Parathyroid adenoma (tissue), 2 donors: ENCODE data around the gene UHRF2.

Experiments used
- H2AFZ ChIP-seq: fragments of 300-600 bp; sonication (generic); one replicate; pipeline ENCODE4 v1.7.0; 2017; ENCODE audit warnings: antibody characterized with exemption, mild to moderate bottlenecking
- H3K27ac ChIP-seq: fragments of 300-600 bp; sonication (generic); one replicate; pipeline ENCODE4 v1.7.0; 2017
- H3K27me3 ChIP-seq: fragments of 300-600 bp; sonication (generic); one replicate; pipeline ENCODE4 v1.7.0; 2017; ENCODE audit warnings: low read length; ENCODE audit not compliant: control insufficient read depth, insufficient read depth
- H3K36me3 ChIP-seq: fragments of 300-600 bp; sonication (generic); one replicate; pipeline ENCODE4 v1.7.0; 2017; ENCODE audit warnings: low read length; ENCODE audit not compliant: control insufficient read depth, insufficient read depth
- H3K4me1 ChIP-seq: fragments of 300-600 bp; sonication (generic); one replicate; pipeline ENCODE4 v1.7.0; 2017; ENCODE audit warnings: control low read depth
- H3K4me2 ChIP-seq: fragments of 300-600 bp; sonication (generic); one replicate; pipeline ENCODE4 v1.7.0; 2017; ENCODE audit warnings: low read length
- H3K4me3 ChIP-seq: fragments of 300-600 bp; sonication (generic); one replicate; pipeline ENCODE4 v1.7.0; 2017; ENCODE audit warnings: low read depth, low read length
- H3K79me2 ChIP-seq: fragments of 300-600 bp; sonication (generic); one replicate; pipeline ENCODE4 v1.7.0; 2017; ENCODE audit warnings: control low read depth
- H3K9ac ChIP-seq: fragments of 300-600 bp; sonication (generic); one replicate; pipeline ENCODE4 v1.7.0; 2017; ENCODE audit warnings: mild to moderate bottlenecking
- H3K9me3 ChIP-seq: fragments of 300-600 bp; sonication (generic); one replicate; pipeline ENCODE4 v1.7.0; 2017; ENCODE audit warnings: low read length; ENCODE audit not compliant: control insufficient read depth
- TF ChIP-seq, protein P1 (sequence below): fragments of 300-600 bp; sonication (generic); IDR thresholded peaks from one replicate; pipeline ENCODE4 v1.7.0; 2017; ENCODE audit warnings: antibody characterized with exemption, mild to moderate bottlenecking
- donor health status: primary hyperparathyroidism.

Gene UHRF2

DNA sequence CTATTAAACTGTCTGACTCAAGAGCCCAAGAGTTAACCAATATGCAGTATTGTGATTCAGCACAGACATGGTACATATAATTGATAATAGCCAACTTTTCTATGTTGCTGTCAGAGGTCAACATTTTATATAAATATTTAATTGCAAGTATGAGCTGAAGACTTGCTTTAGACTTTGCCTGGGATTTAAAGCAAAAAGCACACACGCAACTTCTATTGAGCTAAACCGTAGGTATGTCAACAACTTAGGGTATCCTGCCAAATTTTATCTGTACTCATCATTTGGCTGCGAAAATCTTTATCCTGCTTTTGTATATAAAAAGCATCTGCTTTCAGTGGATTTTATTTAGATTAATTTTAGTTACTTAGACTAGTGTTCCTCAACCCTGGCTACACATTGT, 27.4 kb downstream of the UHRF2 start:
- H3K9me3 ChIP-seq, result no peaks in the 10 kb centered on the region
- H3K4me3 ChIP-seq, result no peak overlapping the region
- no peak overlapping the region for H3K9ac ChIP-seq
- TF ChIP-seq, protein P1, sequence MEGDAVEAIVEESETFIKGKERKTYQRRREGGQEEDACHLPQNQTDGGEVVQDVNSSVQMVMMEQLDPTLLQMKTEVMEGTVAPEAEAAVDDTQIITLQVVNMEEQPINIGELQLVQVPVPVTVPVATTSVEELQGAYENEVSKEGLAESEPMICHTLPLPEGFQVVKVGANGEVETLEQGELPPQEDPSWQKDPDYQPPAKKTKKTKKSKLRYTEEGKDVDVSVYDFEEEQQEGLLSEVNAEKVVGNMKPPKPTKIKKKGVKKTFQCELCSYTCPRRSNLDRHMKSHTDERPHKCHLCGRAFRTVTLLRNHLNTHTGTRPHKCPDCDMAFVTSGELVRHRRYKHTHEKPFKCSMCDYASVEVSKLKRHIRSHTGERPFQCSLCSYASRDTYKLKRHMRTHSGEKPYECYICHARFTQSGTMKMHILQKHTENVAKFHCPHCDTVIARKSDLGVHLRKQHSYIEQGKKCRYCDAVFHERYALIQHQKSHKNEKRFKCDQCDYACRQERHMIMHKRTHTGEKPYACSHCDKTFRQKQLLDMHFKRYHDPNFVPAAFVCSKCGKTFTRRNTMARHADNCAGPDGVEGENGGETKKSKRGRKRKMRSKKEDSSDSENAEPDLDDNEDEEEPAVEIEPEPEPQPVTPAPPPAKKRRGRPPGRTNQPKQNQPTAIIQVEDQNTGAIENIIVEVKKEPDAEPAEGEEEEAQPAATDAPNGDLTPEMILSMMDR, result no peak
- H3K27me3 ChIP-seq, result no peaks in the 10 kb centered on the region
- H3K4me2 ChIP-seq, result no peak overlapping the region
- H3K4me1 ChIP-seq, result no peaks in the 10 kb centered on the region
- H3K27ac ChIP-seq, result no peak overlapping the region
- no peaks in the 10 kb centered on the region for H3K36me3 ChIP-seq
- peaks cover 27% of the 10 kb centered on the region for H3K79me2 ChIP-seq
- no peak overlapping the region for H2AFZ ChIP-seq

GRCh38 chr9:6441269-6441668, 28.3 kb downstream of the UHRF2 start:
- TF ChIP-seq, protein P1, result no peak
- Histone ChIP-seq H3K79me2 (peaks cover 24% of the 10 kb centered on the region), H3K4me1 (no peaks in the 10 kb centered on the region), H3K27me3 (no peaks in the 10 kb centered on the region), H3K4me2 (no peak overlapping the region), H3K36me3 (no peaks in the 10 kb centered on the region), H3K27ac (no peak overlapping the region), H2AFZ (no peak overlapping the region), H3K4me3 (no peak overlapping the region), H3K9me3 (no peaks in the 10 kb centered on the region), H3K9ac (no peak overlapping the region)

GRCh38 chr9:6443661-6444060, 30.7 kb downstream of the UHRF2 start:
- Histone ChIP-seq H3K9me3 (no peaks in the 10 kb centered on the region), H3K27me3 (no peaks in the 10 kb centered on the region), H3K4me2 (no peak overlapping the region), H3K4me3 (no peak overlapping the region), H2AFZ (no peak overlapping the region), H3K4me1 (peaks cover 2% of the 10 kb centered on the region), H3K9ac (no peak overlapping the region), H3K27ac (no peak overlapping the region), H3K36me3 (no peaks in the 10 kb centered on the region), H3K79me2 (peaks cover 27% of the 10 kb centered on the region)
- TF ChIP-seq, protein P1, result no peak

DNA sequence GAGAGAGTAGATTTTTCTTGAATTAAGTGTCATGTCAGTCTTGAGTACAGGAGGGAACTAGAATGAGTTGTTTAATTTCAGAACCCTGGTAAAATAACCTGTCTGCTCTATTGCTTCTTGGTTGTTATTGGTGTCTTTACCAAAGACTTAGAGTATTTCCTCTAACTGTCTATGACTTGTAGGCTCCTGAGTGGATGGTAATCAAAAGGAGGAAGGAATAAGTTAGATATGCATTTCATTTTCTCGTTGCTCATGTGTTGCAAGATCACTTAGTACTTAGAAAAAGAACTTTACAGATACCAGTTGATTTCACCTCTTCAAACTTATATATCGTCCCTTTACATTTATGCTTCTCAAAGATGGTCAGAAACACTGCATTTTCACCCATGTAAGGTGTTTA, 31.1 kb downstream of the UHRF2 start:
- Histone ChIP-seq H3K27me3 (no peaks in the 10 kb centered on the region), H3K4me1 (peaks cover 2% of the 10 kb centered on the region), H3K9ac (no peak overlapping the region), H3K4me3 (no peak overlapping the region), H3K4me2 (no peak overlapping the region), H3K27ac (no peak overlapping the region), H3K79me2 (peaks cover 27% of the 10 kb centered on the region), H2AFZ (no peak overlapping the region), H3K9me3 (no peaks in the 10 kb centered on the region), H3K36me3 (no peaks in the 10 kb centered on the region)
- TF ChIP-seq, protein P1, result no peak

DNA sequence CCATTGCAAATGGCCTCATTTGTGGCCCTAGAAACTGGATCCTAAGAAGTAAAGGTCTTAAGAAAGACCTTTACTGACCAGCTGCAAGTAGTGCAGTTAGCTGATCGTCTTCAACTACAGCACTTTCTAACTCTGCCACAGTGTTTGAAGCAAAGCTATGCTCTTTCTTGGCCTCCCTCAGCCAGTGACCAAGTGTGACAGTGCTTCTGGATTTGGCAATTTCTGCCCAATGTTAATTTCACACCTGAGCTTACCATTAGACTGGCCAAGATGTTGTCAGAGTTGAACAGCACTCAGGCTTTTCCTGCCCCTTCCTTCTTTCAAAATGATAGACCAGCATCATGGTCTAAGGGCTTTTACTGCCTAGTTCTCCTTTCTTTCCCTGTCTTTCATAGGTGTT, 36.1 kb downstream of the UHRF2 start:
- Histone ChIP-seq H3K27ac (no peak overlapping the region), H3K4me3 (no peak overlapping the region), H3K27me3 (no peaks in the 10 kb centered on the region), H3K79me2 (peaks cover 29% of the 10 kb centered on the region), H3K4me1 (peaks cover 8% of the 10 kb centered on the region), H3K36me3 (no peaks in the 10 kb centered on the region), H3K4me2 (no peak overlapping the region), H3K9me3 (no peaks in the 10 kb centered on the region), H2AFZ (no peak overlapping the region), H3K9ac (no peak overlapping the region)
- TF ChIP-seq, protein P1, result no peak
